ENCODE data around the gene ADPRHL1. TPM values are rescaled to one million over a fixed set of nuclear protein-coding genes. Genes with fewer than 3 reads are reported as not detected.

The ADPRHL1 gene
- total RNA-seq, 1 experiment from 2014 or later, result 2.7 TPM

GRCh38 chr13:113428871-113429607 is 24.2 kb downstream of the ADPRHL1 start:
- Histone ChIP-seq H2AFZ (ENCODE audit: low read length) (no peak overlapping the region), H2BK5ac (ENCODE audit: insufficient read length, low read length) (no peak overlapping the region), H2BK15ac (ENCODE audit: low read depth, low read length) (no peak overlapping the region), H2BK12ac (ENCODE audit: insufficient read length, low read depth, low read length) (no peak overlapping the region), H3K4me1 (ENCODE audit: insufficient read depth, low read length) (no peaks in the 10 kb centered on the region), H3K4ac (ENCODE audit: low read depth, low read length) (no peak overlapping the region), H3K23ac (ENCODE audit: insufficient read length, low read depth, low read length) (no peak overlapping the region), H4K8ac (replicated peaks; ENCODE audit: insufficient read length, low read depth, low read length) (no peak overlapping the region), H3K23me2 (ENCODE audit: insufficient read length, low read depth, low read length, poor library complexity, severe bottlenecking) (no peaks in the 10 kb centered on the region), H3K14ac (ENCODE audit: insufficient read depth, low read length) (no peak overlapping the region; the same call in 1 of the 2 replicates), H3K9me3 (ENCODE audit: control insufficient read depth, low read depth, low read length) (no peaks in the 10 kb centered on the region), H3T11ph (ENCODE audit: low read length) (no peak overlapping the region), H3K27ac (ENCODE audit: insufficient read length, low read depth, low read length) (no peak overlapping the region), H4K20me1 (ENCODE audit: control insufficient read depth, insufficient read depth, insufficient read length) (no peaks in the 10 kb centered on the region), H3K27me3 (ENCODE audit: insufficient read depth, low read length) (no peaks in the 10 kb centered on the region), H3K79me1 (ENCODE audit: insufficient read depth, low read depth, low read length, poor library complexity, severe bottlenecking) (no peaks in the 10 kb centered on the region), H4K91ac (ENCODE audit: insufficient read length, low read depth, low read length) (no peak overlapping the region), H2BK120ac (ENCODE audit: low read depth, low read length, poor library complexity, severe bottlenecking) (no peak overlapping the region), H3K79me2 (ENCODE audit: insufficient read depth, low read length) (no peaks in the 10 kb centered on the region), H3K4me2 (ENCODE audit: insufficient read depth, insufficient read length, low read length) (no peak overlapping the region), H3K56ac (ENCODE audit: insufficient read length, low read depth, low read length) (no peak overlapping the region), H2BK20ac (ENCODE audit: low read depth, low read length, poor library complexity, severe bottlenecking) (no peak overlapping the region), H2AK5ac (ENCODE audit: insufficient read length, low read length) (no peak overlapping the region), H3K9ac (ENCODE audit: extremely low read depth, insufficient read length, low read length) (no peak overlapping the region), H3K18ac (ENCODE audit: insufficient read length, low read depth, low read length) (no peak overlapping the region), H4K5ac (ENCODE audit: insufficient read length, low read depth, low read length) (no peak overlapping the region)
- no CpG with 5 or more reads among the region's 45 CpGs for WGBS (ENCODE audit: extremely low coverage, insufficient read length, low lambda C conversion rate)
- Mint-ChIP-seq H3K9me3 (no peaks in the 10 kb centered on the region), H3K4me3 (no peak overlapping the region), H3K4me1 (peaks cover 0 to 5% of the 10 kb centered on the region in 2 experiments; a peak in 2 of 4 replicates), H3K36me3 (ENCODE audit: insufficient read depth in 1 of 3, low read depth in 3 of 3) (peaks cover 0 to 4% (median 0%) of the 10 kb centered on the region in 3 experiments; a peak in 1 of 7 replicates), H3K27me3 (ENCODE audit: low read depth) (no peaks in the 10 kb centered on the region), H3K27ac (peak overlapping the region in 1 of 3 experiments; percentile 27; a peak in 1 of 7 replicates)
- TF ChIP-seq CTCF (conservative IDR thresholded peaks at IDR 0.05), result no peak
- no peak for DNase-seq
